A673 (cell line): ENCODE results near the gene UTS2R. TPM values are rescaled to one million over a fixed set of nuclear protein-coding genes. Genes with fewer than 3 reads are reported as not detected.

ENCODE experiments used
- BruUV-seq: library from RNA; stranded (reverse); fragments of 400-500 nt; replicated peaks from 2 replicates; lab custom pipeline; 2021; lab: Mats Ljungman, UMichigan
- CTCF ChIA-PET: fragments of 300-600 bp; sonication (Branson Sonifier 250); formaldehyde crosslinking; loops from one replicate; lab custom pipeline; 2022; ENCODE audit warnings: antibody characterized with exemption; lab: Charles Lee
- POLR2A ChIA-PET: fragments of 300-600 bp; sonication (Branson Sonifier 250); formaldehyde crosslinking; loops from one replicate; lab custom pipeline; 2022; ENCODE audit warnings: antibody characterized with exemption; ENCODE audit not compliant: low non-redundant PET; lab: Charles Lee
- DNase-seq: peaks from one replicate; pipeline ENCODE4 v3.0.0-alpha.2; 2015; ENCODE audit warnings: low spot score
- H3K27ac ChIP-seq: fragments of 200-600 bp; sonication (generic); 2 replicates; pipeline ENCODE4 v1.5.1; 2016; ENCODE audit warnings: mixed run types, low read depth, mild to moderate bottlenecking, mixed read lengths, antibody characterized with exemption, low read length; ENCODE audit not compliant: poor library complexity, severe bottlenecking
- H3K27me3 ChIP-seq: fragments of 200-600 bp; sonication (generic); replicated peaks from 2 replicates; pipeline ENCODE4 v1.6.1; 2017; ENCODE audit warnings: mixed run types, low read depth, mild to moderate bottlenecking, mixed read lengths, antibody characterized with exemption, low read length; ENCODE audit not compliant: insufficient read depth, poor library complexity
- H3K36me3 ChIP-seq: fragments of 200-600 bp; sonication (generic); 2 replicates; pipeline ENCODE4 v1.6.1; 2016; ENCODE audit warnings: mixed run types, mild to moderate bottlenecking, mixed read lengths, antibody characterized with exemption, low read length; ENCODE audit not compliant: insufficient read depth, poor library complexity, severe bottlenecking
- H3K4me1 ChIP-seq: fragments of 200-600 bp; sonication (generic); 2 replicates; pipeline ENCODE4 v1.6.1; 2017; ENCODE audit warnings: mixed run types, mild to moderate bottlenecking, mixed read lengths, antibody characterized with exemption, low read length; ENCODE audit not compliant: insufficient read depth, poor library complexity, severe bottlenecking
- H3K4me3 ChIP-seq: fragments of 200-600 bp; sonication (generic); 2 replicates; pipeline ENCODE4 v1.5.1; 2016; ENCODE audit warnings: low read depth, mixed run types, mild to moderate bottlenecking, mixed read lengths, low read length; ENCODE audit not compliant: poor library complexity, severe bottlenecking
- H3K9me3 ChIP-seq: fragments of 200-600 bp; sonication (generic); 2 replicates; pipeline ENCODE4 v1.6.1; 2016; ENCODE audit warnings: mixed run types, low read depth, mild to moderate bottlenecking, mixed read lengths, antibody characterized with exemption, low read length; ENCODE audit not compliant: poor library complexity, severe bottlenecking
- EZH2 ChIP-seq: fragments of 200-600 bp; sonication (generic); IDR thresholded peaks from 2 replicates; pipeline ENCODE4 v1.6.1; 2017; ENCODE audit warnings: borderline replicate concordance, low read depth, mild to moderate bottlenecking, mixed read lengths, antibody characterized with exemption, low read length; ENCODE audit not compliant: poor library complexity, severe bottlenecking
- intact Hi-C: fragments of 100-400 bp; cut with micrococcal nuclease; formaldehyde crosslinking; loops from one replicate; pipeline ENCODE4 v1.10.0; 2022; ENCODE audit not compliant: unreplicated experiment
- total RNA-seq: library from RNA; stranded (reverse); gene quantifications from 2 replicates; pipeline ENCODE4 v1.2.3, GENCODE V29; 2021
- TF ChIP-seq, protein P1 (sequence below): fragments of 300-800, 200-600 bp; sonication (generic); conservative IDR thresholded peaks from 2 replicates; pipeline ENCODE4 v1.5.1; 2017; ENCODE audit warnings: low read depth, mild to moderate bottlenecking, antibody characterized with exemption, low read length, moderate library complexity, mixed read lengths

The UTS2R gene
- total RNA-seq, 1 experiment from 2014 or later, result 0.58 TPM

DNA sequence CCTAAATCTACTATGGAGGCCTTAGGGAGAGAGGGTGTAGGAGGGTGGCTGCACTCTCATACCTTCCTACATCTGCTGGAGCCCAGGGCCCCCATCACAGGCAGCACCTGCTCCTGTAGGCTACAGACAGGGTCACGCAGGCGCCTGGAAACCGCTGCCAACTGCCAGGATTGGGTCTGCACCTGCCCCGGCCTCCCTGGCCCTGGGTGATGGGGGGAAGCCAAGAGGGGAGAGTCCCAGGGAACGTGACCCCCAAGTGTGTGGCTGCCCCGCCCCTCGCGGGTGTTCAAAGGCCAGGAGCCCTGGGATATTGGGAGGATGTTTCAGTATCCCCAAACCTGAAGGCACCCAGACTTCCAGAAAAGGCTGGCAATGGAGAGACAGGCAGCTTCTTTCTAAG is 18.1 kb upstream of the UTS2R start:
- H3K4me3 ChIP-seq, result no peak overlapping the region
- no peaks in the 10 kb centered on the region for H3K27me3 ChIP-seq
- no peak overlapping the region for H3K27ac ChIP-seq
- no peak for TF ChIP-seq EZH2
- TF ChIP-seq, protein P1, sequence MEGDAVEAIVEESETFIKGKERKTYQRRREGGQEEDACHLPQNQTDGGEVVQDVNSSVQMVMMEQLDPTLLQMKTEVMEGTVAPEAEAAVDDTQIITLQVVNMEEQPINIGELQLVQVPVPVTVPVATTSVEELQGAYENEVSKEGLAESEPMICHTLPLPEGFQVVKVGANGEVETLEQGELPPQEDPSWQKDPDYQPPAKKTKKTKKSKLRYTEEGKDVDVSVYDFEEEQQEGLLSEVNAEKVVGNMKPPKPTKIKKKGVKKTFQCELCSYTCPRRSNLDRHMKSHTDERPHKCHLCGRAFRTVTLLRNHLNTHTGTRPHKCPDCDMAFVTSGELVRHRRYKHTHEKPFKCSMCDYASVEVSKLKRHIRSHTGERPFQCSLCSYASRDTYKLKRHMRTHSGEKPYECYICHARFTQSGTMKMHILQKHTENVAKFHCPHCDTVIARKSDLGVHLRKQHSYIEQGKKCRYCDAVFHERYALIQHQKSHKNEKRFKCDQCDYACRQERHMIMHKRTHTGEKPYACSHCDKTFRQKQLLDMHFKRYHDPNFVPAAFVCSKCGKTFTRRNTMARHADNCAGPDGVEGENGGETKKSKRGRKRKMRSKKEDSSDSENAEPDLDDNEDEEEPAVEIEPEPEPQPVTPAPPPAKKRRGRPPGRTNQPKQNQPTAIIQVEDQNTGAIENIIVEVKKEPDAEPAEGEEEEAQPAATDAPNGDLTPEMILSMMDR, result no peak
- no peaks in the 10 kb centered on the region for H3K9me3 ChIP-seq
- no peaks in the 10 kb centered on the region for H3K36me3 ChIP-seq
- ChIA-PET CTCF (no interaction called here), POLR2A (no interaction called here)
- peaks cover 14% of the 10 kb centered on the region for H3K4me1 ChIP-seq
- no peak for DNase-seq
- intact Hi-C loops, result loop anchor here (5.0 kb wide), 1 partner anchor 414 kb away; no protein-coding TSS in a partner anchor
- no TSS peak for BruUV-seq

- BruUV-seq, result no TSS peak
- ChIA-PET POLR2A (no interaction called here), CTCF (interaction anchor here (0.6 kb wide), 1 partner anchor 45 kb away, joined by 7 read pairs; no protein-coding TSS in a partner anchor)
- H3K4me3 ChIP-seq, result no peak overlapping the region
- no peaks in the 10 kb centered on the region for H3K27me3 ChIP-seq
- H3K36me3 ChIP-seq, result no peaks in the 10 kb centered on the region
- no peaks in the 10 kb centered on the region for H3K4me1 ChIP-seq
- no peaks in the 10 kb centered on the region for H3K9me3 ChIP-seq
- no peak overlapping the region for H3K27ac ChIP-seq
- no peak for TF ChIP-seq EZH2
- TF ChIP-seq, protein P1, result no peak
- intact Hi-C loops, result loop anchor here (5.0 kb wide), 1 partner anchor 412 kb away; no protein-coding TSS in a partner anchor
- DNase-seq, result no peak
These were observed 16.7 kb upstream of the UTS2R start for GRCh38 chr17:82354804-82355308.

- ChIA-PET POLR2A (interaction anchor here (0.5 kb wide), 1 partner anchor 402 kb away, joined by 4 read pairs; no protein-coding TSS in a partner anchor), CTCF (no interaction called here)
- no peaks in the 10 kb centered on the region for H3K9me3 ChIP-seq
- no peaks in the 10 kb centered on the region for H3K4me1 ChIP-seq
- no peak overlapping the region for H3K4me3 ChIP-seq
- intact Hi-C loops, result no loop called here
- no peaks in the 10 kb centered on the region for H3K27me3 ChIP-seq
- no peak for TF ChIP-seq EZH2
- TF ChIP-seq, protein P1, result no peak
- no peak overlapping the region for H3K27ac ChIP-seq
- DNase-seq, result no peak
- no peaks in the 10 kb centered on the region for H3K36me3 ChIP-seq
- BruUV-seq, result no TSS peak
These were observed 15.7 kb upstream of the UTS2R start for GRCh38 chr17:82355770-82356427.
